Neural progenitor cell (in vitro differentiated cells): ENCODE data around the gene EIF3D. TPM values are rescaled to one million over a fixed set of nuclear protein-coding genes. Genes with fewer than 3 reads are reported as not detected.
A peak's percentile ranks its signal among the peaks of the same experiment; 100 is the strongest.

Experiments
- DNase-seq: peaks from one replicate; pipeline ENCODE4 v3.0.0-alpha.2; 2016; ENCODE audit warnings: low spot score
- H2AFZ ChIP-seq: fragments of 200-600 bp; sonication (generic); replicated peaks from 2 replicates; pipeline ENCODE4 v1.6.1; 2016; ENCODE audit warnings: antibody characterized with exemption
- H3F3A ChIP-seq: fragments of 200-600 bp; sonication (generic); 2 replicates; pipeline ENCODE4 v1.6.1; 2016; ENCODE audit warnings: antibody characterized with exemption, low read depth
- H3K27ac ChIP-seq: fragments of 200-600 bp; sonication (generic); 2 replicates; pipeline ENCODE4 v1.5.1; 2016; ENCODE audit warnings: mild to moderate bottlenecking
- H3K27me3 ChIP-seq: fragments of 200-600 bp; sonication (generic); 2 replicates; pipeline ENCODE4 v1.6.1; 2016; ENCODE audit warnings: mild to moderate bottlenecking, moderate library complexity
- H3K36me3 ChIP-seq: fragments of 200-600 bp; sonication (generic); 2 replicates; pipeline ENCODE4 v1.5.1; 2016
- H3K4me1 ChIP-seq: fragments of 200-600 bp; sonication (generic); 2 replicates; pipeline ENCODE4 v1.6.1; 2016; ENCODE audit warnings: mixed run types
- H3K4me2 ChIP-seq: fragments of 200-600 bp; sonication (generic); 2 replicates; pipeline ENCODE4 v1.6.1; 2016
- H3K4me3 ChIP-seq: fragments of 200-600 bp; sonication (generic); 2 replicates; pipeline ENCODE4 v1.5.1; 2016
- H3K79me2 ChIP-seq: fragments of 200-600 bp; sonication (generic); 2 replicates; pipeline ENCODE4 v1.6.1; 2016; ENCODE audit warnings: low read depth
- H3K9ac ChIP-seq: fragments of 200-600 bp; sonication (generic); 2 replicates; pipeline ENCODE4 v1.6.1; 2016
- H3K9me3 ChIP-seq: fragments of 200-600 bp; sonication (generic); 2 replicates; pipeline ENCODE4 v1.5.1; 2016; ENCODE audit warnings: low read depth
- H4K20me1 ChIP-seq: fragments of 200-600 bp; sonication (generic); 2 replicates; pipeline ENCODE4 v1.6.1; 2016; ENCODE audit warnings: low read depth
- H3K27ac Mint-ChIP-seq: 3 replicates; pipeline ENCODE4 v1.8.0; 2021; ENCODE audit warnings: mixed read lengths
- H3K27me3 Mint-ChIP-seq: 2 replicates; pipeline ENCODE4 v1.8.0; 2022; ENCODE audit warnings: low read depth, mild to moderate bottlenecking, inconsistent platforms, moderate library complexity, mixed read lengths; ENCODE audit not compliant: insufficient read depth
- H3K36me3 Mint-ChIP-seq: 3 replicates; pipeline ENCODE4 v1.8.0; 2021; ENCODE audit warnings: mixed read lengths
- H3K4me1 Mint-ChIP-seq: 3 replicates; pipeline ENCODE4 v1.8.0; 2021; ENCODE audit warnings: mixed read lengths
- H3K4me3 Mint-ChIP-seq: 3 replicates; pipeline ENCODE4 v1.8.0; 2021; ENCODE audit warnings: mild to moderate bottlenecking, moderate library complexity, mixed read lengths
- H3K9me3 Mint-ChIP-seq: 3 replicates; pipeline ENCODE4 v1.8.0; 2020; ENCODE audit warnings: mixed read lengths
- EZH2 ChIP-seq: fragments of 200-600 bp; sonication (generic); IDR thresholded peaks from 2 replicates; pipeline ENCODE4 v1.6.1; 2017; ENCODE audit warnings: antibody characterized with exemption, mild to moderate bottlenecking, moderate library complexity
- EZH2phosphoT487 ChIP-seq: fragments of 200-600 bp; sonication (generic); IDR thresholded peaks from 2 replicates; pipeline ENCODE4 v1.6.1; 2017; ENCODE audit warnings: antibody characterized with exemption
- total RNA-seq: library from RNA; depleted of rRNA; stranded (reverse); fragments of >200 nt; gene quantifications from 2 replicates; pipeline ENCODE4 v1.2.3, GENCODE V29; 2015; ENCODE audit warnings: low replicate concordance
- TF ChIP-seq, protein P1 (sequence below): fragments of 200-600 bp; sonication (generic); IDR thresholded peaks from 2 replicates; pipeline ENCODE4 v1.5.1; 2017; ENCODE audit warnings: antibody characterized with exemption, mild to moderate bottlenecking

Gene EIF3D
- total RNA-seq, 1 donor from 2014 or later = 361 TPM

DNA sequence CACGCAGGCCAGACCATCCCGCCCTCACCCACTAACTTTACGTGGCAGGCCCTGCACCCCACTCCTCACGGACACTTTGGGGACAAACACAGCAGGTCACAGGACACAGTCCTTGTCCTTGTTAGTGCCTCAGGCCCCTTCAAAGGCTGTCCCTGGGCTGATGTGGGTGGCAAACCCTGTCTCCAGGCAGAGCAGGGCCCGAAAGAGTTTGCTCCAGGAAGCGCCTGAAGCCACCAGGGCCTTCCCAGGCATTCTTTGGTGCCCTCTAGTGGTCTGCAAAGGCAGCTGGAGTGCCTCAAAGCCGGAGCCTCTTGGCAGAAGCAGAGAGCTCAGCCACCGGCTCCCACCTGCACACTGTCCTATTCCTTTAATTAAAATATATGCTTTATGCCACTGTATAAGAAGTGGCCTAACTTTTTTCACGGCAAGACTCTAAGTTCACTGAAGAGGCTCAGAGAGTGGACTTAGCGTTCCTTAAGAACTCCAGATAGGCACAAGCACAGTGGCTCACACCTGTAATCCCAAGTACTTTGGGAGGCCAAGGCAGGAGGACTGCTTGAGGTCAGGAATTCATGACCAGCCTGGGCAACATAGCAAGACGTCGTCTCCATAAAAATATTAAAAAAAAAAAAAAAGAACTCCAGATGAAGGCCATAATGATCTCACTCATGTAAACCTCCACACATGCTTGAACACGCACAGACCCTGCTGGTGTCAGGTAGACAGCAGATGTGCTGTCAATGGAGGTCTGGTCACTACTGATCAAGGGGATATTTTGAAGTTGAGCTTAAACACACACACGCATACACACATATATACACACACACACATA is 58.6 kb downstream of the EIF3D start:
- H4K20me1 ChIP-seq = no peaks in the 10 kb centered on the region
- H3K27ac ChIP-seq = no peak overlapping the region
- DNase-seq = peak; percentile 87
- Mint-ChIP-seq H3K27ac (no peak overlapping the region), H3K9me3 (no peaks in the 10 kb centered on the region), H3K4me3 (no peak overlapping the region), H3K27me3 (peaks cover 2% of the 10 kb centered on the region), H3K36me3 (peaks cover 4% of the 10 kb centered on the region), H3K4me1 (no peaks in the 10 kb centered on the region)
- no peaks in the 10 kb centered on the region for H3K4me1 ChIP-seq
- no peak overlapping the region for H3K4me2 ChIP-seq
- H3K9ac ChIP-seq = no peak overlapping the region
- no peaks in the 10 kb centered on the region for H3K36me3 ChIP-seq
- no peak overlapping the region for H3K4me3 ChIP-seq
- H3F3A ChIP-seq = no peaks in the 10 kb centered on the region
- H2AFZ ChIP-seq = no peak overlapping the region
- no peaks in the 10 kb centered on the region for H3K79me2 ChIP-seq
- H3K27me3 ChIP-seq = no peaks in the 10 kb centered on the region
- no peak for TF ChIP-seq EZH2
- TF ChIP-seq EZH2phosphoT487 = no peak
- TF ChIP-seq, protein P1, sequence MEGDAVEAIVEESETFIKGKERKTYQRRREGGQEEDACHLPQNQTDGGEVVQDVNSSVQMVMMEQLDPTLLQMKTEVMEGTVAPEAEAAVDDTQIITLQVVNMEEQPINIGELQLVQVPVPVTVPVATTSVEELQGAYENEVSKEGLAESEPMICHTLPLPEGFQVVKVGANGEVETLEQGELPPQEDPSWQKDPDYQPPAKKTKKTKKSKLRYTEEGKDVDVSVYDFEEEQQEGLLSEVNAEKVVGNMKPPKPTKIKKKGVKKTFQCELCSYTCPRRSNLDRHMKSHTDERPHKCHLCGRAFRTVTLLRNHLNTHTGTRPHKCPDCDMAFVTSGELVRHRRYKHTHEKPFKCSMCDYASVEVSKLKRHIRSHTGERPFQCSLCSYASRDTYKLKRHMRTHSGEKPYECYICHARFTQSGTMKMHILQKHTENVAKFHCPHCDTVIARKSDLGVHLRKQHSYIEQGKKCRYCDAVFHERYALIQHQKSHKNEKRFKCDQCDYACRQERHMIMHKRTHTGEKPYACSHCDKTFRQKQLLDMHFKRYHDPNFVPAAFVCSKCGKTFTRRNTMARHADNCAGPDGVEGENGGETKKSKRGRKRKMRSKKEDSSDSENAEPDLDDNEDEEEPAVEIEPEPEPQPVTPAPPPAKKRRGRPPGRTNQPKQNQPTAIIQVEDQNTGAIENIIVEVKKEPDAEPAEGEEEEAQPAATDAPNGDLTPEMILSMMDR = peak; percentile 89
- no peaks in the 10 kb centered on the region for H3K9me3 ChIP-seq

GRCh38 chr22:36469094-36469710 is 59.8 kb downstream of the EIF3D start:
- Mint-ChIP-seq H3K27ac (no peak overlapping the region), H3K4me1 (no peaks in the 10 kb centered on the region)
- H3K9ac ChIP-seq = no peak overlapping the region

DNA sequence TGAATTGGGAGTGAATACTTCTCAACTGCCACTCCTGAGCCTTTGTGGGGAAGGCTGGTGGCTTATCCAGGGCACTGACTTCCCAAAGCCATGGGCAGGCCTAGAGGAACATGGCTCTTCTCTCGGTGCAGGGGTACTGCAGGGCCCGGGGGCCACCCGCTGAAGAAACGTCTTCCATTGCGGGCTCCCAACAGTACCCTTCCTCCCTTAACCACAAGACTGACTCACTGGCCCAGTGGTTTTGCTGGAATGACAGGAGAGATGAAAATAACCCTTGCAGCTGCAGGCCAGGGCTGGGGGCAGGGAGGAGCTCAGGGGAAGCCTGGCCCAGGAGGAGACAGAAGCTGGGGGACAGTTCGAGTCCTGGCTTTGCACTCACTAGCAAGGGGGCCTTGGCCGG is 61.0 kb downstream of the EIF3D start:
- H3K9me3 Mint-ChIP-seq = no peaks in the 10 kb centered on the region
- Histone ChIP-seq H3K36me3 (no peaks in the 10 kb centered on the region), H3K4me1 (no peaks in the 10 kb centered on the region), H3K9me3 (no peaks in the 10 kb centered on the region), H3K79me2 (no peaks in the 10 kb centered on the region), H3K4me2 (no peak overlapping the region), H3K27me3 (no peaks in the 10 kb centered on the region), H2AFZ (no peak overlapping the region), H3K9ac (no peak overlapping the region), H3K4me3 (no peak overlapping the region), H3K27ac (no peak overlapping the region), H3F3A (no peaks in the 10 kb centered on the region), H4K20me1 (no peaks in the 10 kb centered on the region)
- H3K27ac Mint-ChIP-seq = no peak overlapping the region
- TF ChIP-seq, protein P1 = no peak
- no peak for TF ChIP-seq EZH2
- no peak for TF ChIP-seq EZH2phosphoT487
- no peak for DNase-seq
- H3K4me3 Mint-ChIP-seq = no peak overlapping the region
- H3K27me3 Mint-ChIP-seq = peaks cover 2% of the 10 kb centered on the region
- no peaks in the 10 kb centered on the region for H3K36me3 Mint-ChIP-seq
- no peaks in the 10 kb centered on the region for H3K4me1 Mint-ChIP-seq

More at GRCh38 chr22:36469094-36469710, 59.8 kb downstream of the EIF3D start:
- no peak overlapping the region for H3K4me2 ChIP-seq
- no peaks in the 10 kb centered on the region for H4K20me1 ChIP-seq
- peaks cover 2% of the 10 kb centered on the region for H3K27me3 Mint-ChIP-seq
- no peaks in the 10 kb centered on the region for H3F3A ChIP-seq
- no peak for DNase-seq
- no peak overlapping the region for H3K4me3 Mint-ChIP-seq
- no peaks in the 10 kb centered on the region for H3K36me3 ChIP-seq
- H3K79me2 ChIP-seq = no peaks in the 10 kb centered on the region
- H3K27ac ChIP-seq = no peak overlapping the region
- peaks cover under 1% of the 10 kb centered on the region for H3K36me3 Mint-ChIP-seq
- no peaks in the 10 kb centered on the region for H3K9me3 Mint-ChIP-seq
- no peak overlapping the region for H2AFZ ChIP-seq
- TF ChIP-seq EZH2phosphoT487 = no peak
- TF ChIP-seq, protein P1 = no peak
- no peak for TF ChIP-seq EZH2
- no peaks in the 10 kb centered on the region for H3K4me1 ChIP-seq
- no peak overlapping the region for H3K4me3 ChIP-seq
- H3K27me3 ChIP-seq = no peaks in the 10 kb centered on the region
- no peaks in the 10 kb centered on the region for H3K9me3 ChIP-seq
